H1 (cell line): ENCODE measurements around the gene SMIM33. TPM values are rescaled to one million over a fixed set of nuclear protein-coding genes. Genes with fewer than 3 reads are reported as not detected.

Experiments
- BRCA1 ChIP-seq: IDR thresholded peaks from 2 replicates; pipeline ENCODE4 v1.6.1; 2012; ENCODE audit warnings: low read depth, low read length, improper control_type of control experiment
- HDAC2 ChIP-seq, 2 experiments: fragments of 300-600 bp in 1 of 2; sonication (generic) in 1 of 2; IDR thresholded peaks; 2 replicates each; pipeline ENCODE4 v1.6.1; 2011 to 2012; ENCODE audit warnings: low read depth in 2 of 2, low read length in 2 of 2, mild to moderate bottlenecking in 2 of 2, moderate library complexity in 2 of 2, borderline replicate concordance in 1 of 2, inconsistent platforms in 1 of 2
- KDM4A ChIP-seq: IDR thresholded peaks from one replicate; pipeline ENCODE4 v1.7.1; 2012; ENCODE audit warnings: low read depth, mild to moderate bottlenecking, moderate library complexity, low read length, inconsistent platforms; ENCODE audit not compliant: severe bottlenecking
- RBBP5 ChIP-seq: IDR thresholded peaks from 2 replicates; pipeline ENCODE4 v1.7.1; 2012; ENCODE audit warnings: low read depth, mild to moderate bottlenecking, inconsistent platforms, low read length, moderate library complexity, borderline replicate concordance
- TAF1 ChIP-seq: IDR thresholded peaks from 2 replicates; pipeline ENCODE4 v1.6.1; 2011; ENCODE audit warnings: mild to moderate bottlenecking, low read depth, low read length
- polyA plus RNA-seq, 7 experiments: library from polyadenylated mRNA; depleted of rRNA in 3 of 7; stranded (reverse) in 5 of 7; unstranded in 2 of 7; fragments of >200 nt in 5 of 7; fragments of 200-250 nt in 2 of 7; gene quantifications; 1 replicate in 5 of 7; 2 replicates in 1 of 7; 4 replicates in 1 of 7; pipeline versions ENCODE4 v1.2.1 to v1.2.3, GENCODE V29; 2011 to 2013; ENCODE audit warnings: missing spikeins in 2 of 7, mixed read lengths in 2 of 7
- total RNA-seq: library from RNA; stranded (reverse); fragmentation: NEBNext Ultra II Directional; extraction: Animal tissue kit (Norgen Biotek cat#: 25700); gene quantifications from 2 replicates; pipeline ENCODE4 v1.2.1, GENCODE V29; 2021

Gene SMIM33
- total and polyA plus RNA-seq, 2 of the 8 experiments (the other 6 are each of a cell fraction or from before 2014, with no cell fraction given) = not detected

GRCh38 chr5:139513852-139514485 is 43.2 kb downstream of the SMIM33 start (continued):
- TF ChIP-seq KDM4A (no peak), RBBP5 (no peak), BRCA1 (no peak), TAF1 (no peak), HDAC2 (IDR thresholded peaks at IDR 0.05; ENCODE audit: borderline replicate concordance in 1 of 2, low read depth in 2 of 2, low read length in 2 of 2) (no peak)
